ENCODE measurements around the gene METTL8.
"Not testable (repeated sequence)": the region's sequence is repeated elsewhere in the genome, so short reads cannot be mapped to it uniquely, and the experiment has no call there.

DNA sequence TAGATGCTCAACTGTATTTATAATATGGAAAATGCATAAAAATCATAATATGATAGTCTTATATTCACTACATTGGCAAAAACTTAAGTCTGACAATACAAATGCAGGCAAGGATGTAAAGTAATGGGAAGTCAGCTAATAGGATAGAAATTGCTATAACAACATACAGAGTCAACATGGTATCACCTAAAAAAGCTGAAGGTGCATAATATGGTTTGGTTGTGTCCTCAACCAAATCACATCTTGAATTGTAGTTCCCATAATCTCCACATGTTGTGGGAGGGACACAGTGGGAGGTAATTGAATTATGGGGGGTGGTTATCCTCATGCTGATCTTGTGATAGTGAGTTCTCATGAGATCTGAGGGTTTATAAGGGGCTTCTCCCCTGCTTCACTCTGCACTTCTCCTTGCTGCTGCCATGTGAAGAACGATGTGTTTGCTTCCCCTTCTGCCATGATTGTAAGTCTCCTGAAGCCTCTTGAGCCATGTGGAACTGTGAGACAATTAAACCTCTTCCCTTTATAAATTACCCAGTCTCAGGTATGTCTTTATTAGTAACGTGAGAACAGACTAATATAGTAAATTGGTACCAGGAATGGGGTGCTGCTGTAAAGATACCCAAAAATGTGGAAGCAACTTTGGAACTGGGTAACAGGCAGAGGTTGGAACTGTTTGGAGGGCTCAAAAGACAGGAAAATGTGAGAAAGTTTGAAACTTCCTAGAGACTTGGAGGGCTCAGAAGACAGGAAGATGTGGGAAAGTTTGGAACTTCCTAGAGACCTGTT, 10.9 kb downstream of the METTL8 start:
- TF ChIP-seq FOXA1 (IDR thresholded peaks at IDR 0.05); NFRKB (IDR thresholded peaks at IDR 0.05); LEF1 (IDR thresholded peaks at IDR 0.05; ENCODE audit: borderline replicate concordance); ELF4 (IDR thresholded peaks at IDR 0.05); CTBP1 (IDR thresholded peaks at IDR 0.05; ENCODE audit: borderline replicate concordance); PKNOX1 (IDR thresholded peaks at IDR 0.05); HDGF (IDR thresholded peaks at IDR 0.05; ENCODE audit: borderline replicate concordance); SUZ12 (IDR thresholded peaks at IDR 0.05); ZNF384 (IDR thresholded peaks at IDR 0.05); ARNT (IDR thresholded peaks at IDR 0.05); FOXK2 (IDR thresholded peaks at IDR 0.05); SP1 (IDR thresholded peaks at IDR 0.05); L3MBTL2 (conservative IDR thresholded peaks at IDR 0.05): not testable (repeated sequence)

Measured in HEK293T (cell line).